Measurements from ENCODE around the gene SLC25A12.
"Not testable (repeated sequence)": the region's sequence is repeated elsewhere in the genome, so short reads cannot be mapped to it uniquely, and the experiment has no call there.

The SLC25A12 gene

DNA sequence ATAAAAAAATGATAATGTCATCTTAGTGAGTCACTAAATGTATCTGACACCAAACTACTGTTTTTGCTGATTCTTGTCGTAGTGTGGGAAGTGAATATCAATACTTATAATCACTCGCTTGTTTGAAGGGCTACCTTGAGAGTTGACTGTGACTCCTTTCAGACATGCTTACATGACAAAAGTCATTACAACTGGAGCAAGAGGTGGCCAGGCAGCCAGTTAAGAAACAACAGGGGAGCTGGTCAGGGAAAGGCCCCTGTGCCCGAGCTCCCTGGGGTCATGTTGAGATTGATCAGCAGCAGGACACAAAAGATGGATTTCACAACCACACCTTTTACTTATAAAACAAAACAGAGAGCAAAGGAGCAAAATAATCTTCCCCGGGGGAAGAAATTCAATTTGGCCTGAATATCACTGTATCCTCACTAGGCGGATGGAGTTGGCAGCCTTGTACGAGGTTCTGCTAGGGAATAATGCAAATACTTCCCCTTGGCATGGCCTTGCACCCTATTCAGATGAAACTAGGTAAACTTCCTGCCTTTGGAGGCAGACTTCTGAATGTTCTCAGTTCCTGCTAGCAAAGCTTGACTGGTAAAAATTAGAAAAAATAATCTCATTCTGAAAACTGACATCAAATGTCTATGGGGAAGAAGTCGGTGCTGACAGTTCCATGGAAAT, 105.6 kb downstream of the SLC25A12 start:
- no peak for DNase-seq

DNA sequence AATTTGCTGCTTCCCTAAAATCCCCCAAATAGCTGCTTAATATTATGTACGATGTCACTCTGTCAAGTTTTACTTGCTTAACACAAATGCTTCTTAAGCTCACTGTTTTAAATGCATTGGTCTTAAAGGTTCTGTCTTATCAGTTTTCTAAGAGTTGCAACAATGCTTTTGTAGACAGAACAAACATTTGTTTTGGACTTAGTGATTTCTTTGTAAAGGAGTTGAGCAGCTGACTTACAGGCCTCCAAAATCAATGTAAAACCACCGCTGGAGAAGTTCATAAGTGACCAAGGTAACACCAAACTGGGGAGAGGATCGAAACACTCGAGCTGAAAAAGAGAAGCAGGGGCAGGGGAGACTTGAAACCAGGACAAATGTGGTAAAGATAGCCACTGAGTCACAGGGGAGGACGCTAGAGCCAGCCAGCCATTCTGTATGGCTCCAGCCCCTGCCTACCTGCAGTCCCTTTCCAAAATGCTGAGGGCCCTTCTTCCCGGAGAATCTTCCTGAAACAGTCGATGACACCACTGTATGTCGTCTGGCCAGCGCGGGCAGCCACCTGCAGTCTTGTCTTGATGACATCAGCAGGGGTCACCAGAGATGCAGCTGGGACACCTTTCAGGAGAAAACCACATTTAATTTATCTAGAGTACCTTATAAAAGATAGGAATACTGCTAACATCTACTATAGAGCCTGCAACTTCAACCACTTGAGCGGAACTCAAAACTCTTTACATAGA, 106.5 kb downstream of the SLC25A12 start:
- no peak for DNase-seq

GRCh38 chr2:171785450-171785849, 108.6 kb downstream of the SLC25A12 start:
- DNase-seq: no peak

DNA sequence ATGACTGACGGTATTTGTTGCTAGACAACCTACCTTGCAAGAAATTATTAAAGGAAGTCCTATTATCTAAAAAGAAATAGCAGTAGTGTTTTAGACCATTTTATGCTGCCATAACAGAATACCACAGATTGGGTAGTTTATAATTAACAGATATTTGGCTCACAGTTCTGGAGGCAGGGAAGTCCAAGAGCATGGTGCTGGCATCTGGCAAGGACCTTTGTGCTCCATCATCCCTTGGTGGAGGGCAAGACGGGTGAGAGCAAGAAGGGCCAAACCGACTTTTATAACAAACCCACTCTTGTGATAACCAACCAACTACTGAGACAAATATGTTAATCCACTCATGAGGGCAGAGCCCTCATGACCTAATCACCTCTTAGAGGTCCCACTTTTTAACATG, 115.5 kb downstream of the SLC25A12 start:
- DNase-seq: no peak

DNA sequence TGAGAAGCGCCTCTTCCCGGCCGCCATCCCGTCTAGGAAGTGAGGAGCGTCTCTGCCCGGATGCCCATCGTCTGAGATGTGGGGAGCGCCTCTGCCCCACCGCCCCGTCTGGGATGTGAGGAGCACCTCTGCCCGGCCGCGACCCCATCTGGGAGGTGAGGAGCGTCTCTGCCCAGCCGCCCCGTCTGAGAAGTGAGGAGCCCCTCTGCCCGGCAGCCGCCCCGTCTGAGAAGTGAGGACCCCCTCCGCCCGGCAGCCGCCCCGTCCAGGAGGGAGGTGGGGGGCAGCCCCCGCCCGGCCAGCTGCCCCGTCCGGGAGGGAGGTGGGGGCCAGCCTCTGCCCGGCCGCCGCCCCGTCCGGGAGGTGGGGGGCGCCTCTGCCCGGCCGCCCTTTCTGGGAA, 119.5 kb downstream of the SLC25A12 start:
- not testable (repeated sequence) for DNase-seq

DNA sequence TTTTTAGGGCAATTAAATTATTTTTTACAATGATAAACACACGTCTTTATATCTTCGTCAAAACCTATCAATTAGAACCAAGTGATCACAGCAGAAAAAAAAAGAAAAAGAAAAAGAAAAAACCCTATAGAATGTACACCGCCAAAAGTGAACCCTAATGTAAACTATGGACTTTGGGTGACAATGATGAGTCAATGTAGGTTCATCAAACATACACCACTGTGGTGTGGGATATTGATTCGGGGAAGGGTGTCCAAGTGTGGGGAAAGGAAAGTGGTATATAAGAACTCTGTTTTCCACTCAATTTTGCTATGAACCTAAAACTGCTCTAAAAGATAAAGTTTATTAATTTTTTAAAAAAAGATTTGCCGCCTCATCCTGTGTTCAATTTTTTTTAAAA, 121.7 kb downstream of the SLC25A12 start:
- DNase-seq: no peak

DNA sequence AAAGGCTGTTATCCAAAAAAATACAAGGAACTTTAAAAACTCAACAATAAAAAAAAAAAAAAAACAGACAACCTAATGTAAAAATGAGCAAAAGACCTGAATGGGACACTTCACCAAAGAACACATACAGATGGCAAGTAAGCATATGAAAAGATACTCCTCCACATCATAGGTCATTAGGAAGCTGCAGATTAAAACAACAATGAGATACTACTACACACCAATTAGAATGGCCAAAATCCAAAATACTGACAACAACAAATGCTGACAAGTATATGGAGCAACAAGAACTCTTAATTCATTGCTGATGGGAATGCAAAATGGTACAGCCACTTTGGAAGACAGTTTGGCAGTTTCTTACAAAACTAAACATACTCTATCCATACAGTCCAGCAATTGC, 122.6 kb downstream of the SLC25A12 start:
- DNase-seq: no peak

- no peak for DNase-seq
These were observed 130.4 kb downstream of the SLC25A12 start for GRCh38 chr2:171763602-171764001.

DNA sequence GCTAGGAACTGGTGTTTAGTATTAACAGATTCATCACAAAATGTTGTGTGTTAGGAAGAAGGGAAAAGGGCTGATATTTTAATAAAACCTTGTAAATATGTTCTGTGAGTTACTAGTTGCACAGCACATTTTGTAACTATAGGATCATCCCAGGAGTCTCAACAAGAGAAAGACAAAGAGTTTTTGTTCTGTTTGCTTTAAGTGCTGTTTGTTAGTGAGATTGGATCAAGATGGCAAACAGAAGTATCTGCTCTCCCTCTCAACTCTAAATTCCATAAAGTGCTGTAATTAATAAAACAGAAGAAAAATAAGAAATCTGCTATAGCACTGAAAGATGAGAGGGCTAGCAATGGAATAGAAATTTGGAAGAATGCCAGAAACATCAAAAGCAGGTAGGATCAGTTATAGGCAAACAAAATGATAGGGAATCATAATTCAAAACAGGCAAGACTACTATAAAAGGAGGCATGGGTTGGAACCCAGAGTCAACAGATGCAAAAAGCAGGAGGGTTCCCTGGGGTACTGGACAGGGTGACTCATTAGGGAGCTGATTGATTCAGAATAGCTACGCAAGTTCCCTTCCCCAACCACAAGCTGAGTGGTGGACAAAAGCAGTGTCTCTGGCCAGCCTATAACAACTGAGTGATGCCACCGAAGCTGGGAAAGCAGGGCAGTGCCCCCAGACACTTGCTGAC, 131.0 kb downstream of the SLC25A12 start:
- no peak for DNase-seq

- not testable (repeated sequence) for DNase-seq
These were observed 132.9 kb downstream of the SLC25A12 start for GRCh38 chr2:171761176-171761575.

DNA sequence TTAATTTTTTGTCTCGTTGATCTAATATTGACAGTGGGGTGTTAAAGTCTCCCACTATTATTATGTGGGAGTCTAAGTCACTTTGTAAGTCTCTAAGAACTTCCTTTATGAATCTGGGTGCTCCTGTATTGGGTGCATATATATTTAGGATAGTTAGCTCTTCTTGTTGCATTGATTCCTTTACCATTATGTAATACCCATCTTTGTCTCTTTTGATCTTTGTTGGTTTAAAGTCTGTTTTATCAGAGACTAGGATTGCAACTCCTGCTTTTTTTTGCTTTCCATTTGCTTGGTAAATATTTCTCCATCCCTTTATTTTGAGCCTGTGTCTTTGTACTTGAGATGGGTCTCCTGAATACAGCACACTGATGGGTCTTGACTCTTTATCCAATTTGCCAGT, 135.3 kb downstream of the SLC25A12 start:
- not testable (repeated sequence) for DNase-seq

- no peak for DNase-seq
These were observed 139.6 kb downstream of the SLC25A12 start for GRCh38 chr2:171754254-171754939.

DNA sequence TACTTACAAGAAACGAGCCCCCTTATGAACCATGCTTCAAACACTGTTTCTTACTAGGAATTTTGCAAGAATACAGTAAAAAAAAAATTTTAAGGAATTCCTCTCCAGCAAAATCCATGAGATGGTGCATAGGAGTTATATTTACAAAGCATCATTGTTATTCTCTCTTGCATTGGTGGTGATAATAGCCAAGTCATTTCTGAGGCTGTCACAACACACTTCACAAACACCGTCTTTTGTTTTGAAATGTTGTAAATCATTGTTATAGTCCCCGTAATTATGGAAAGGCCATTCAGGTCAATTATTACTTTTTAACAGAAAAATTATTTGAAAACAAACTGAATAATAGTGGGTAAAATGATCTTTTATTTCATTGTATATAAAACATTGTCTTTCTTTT, 146.7 kb downstream of the SLC25A12 start:
- no peak for DNase-seq

DNA sequence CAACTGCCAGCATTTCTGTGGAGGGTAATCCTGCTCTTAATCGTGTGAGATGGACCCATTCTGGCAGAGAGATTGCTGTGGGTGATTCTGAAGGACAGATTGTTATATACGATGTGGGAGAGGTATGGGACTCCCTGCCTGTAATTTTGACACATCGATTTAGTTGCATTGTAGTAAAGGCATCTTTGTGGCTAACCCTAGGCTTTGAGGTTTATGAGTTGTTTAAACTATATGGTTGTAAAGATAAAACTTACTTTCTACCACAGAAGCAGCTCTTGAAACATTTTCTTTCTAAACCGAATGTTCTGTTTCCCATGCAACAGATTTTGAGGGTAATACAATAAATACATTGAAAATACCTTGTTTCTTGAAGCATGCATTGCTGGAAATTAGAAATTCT, 148.2 kb downstream of the SLC25A12 start:
- no peak for DNase-seq

DNA sequence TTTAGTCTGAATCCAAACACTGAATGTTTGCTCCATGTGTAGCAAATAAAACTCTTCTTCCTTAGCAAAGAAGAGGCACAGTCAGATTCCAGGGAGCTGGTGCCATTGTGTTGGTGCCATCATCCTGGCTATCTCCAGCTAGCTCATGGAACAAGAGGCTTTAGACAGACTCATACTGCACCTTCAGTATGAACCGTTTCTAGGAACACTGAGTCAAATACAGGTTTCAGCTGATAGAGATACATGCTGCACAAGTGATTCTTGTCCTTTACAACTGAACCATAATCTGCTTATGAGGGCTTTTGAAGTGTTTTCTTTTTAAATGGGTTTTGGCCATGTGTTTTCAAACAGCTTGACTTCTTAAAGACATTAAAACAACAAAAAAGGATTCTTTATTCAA, 148.9 kb downstream of the SLC25A12 start:
- DNase-seq: no peak

DNA sequence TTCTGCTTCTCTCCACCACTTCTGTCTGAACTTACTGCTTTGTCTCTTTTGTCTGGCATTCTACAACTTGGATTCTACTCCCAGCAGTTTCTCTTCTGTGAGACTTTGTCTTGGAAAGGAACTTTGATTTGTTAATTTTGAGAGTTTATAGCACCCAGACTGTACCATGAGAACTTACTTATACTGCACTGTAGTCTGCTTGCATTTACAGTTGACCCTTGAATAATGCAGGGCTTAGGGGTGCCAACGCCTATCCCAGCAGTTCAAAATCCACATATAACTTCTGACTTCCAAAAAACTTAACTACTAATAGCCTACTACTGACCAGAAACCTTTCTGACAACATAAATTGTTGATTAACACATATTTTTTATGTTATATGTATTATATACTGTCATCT, 151.3 kb downstream of the SLC25A12 start:
- no peak for DNase-seq

DNA sequence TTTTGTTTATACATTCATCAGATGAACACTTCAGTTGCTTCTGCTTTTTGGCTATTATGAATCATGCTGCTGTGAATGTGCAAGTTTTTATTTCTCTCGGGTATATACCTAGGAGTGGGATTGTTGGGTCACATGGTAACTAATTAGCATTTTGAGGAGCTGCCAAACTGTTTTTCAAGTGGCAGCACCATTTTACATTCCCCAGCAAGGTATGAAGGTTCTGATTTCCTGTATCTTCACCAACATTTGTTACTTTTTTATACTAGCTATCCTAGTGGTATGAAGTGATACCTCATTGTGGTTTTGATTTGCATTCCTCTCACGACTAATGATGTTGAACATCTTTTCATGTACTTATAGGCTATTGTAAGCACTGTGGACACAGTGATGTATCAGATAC, 152.9 kb downstream of the SLC25A12 start:
- no peak for DNase-seq

- no peak for DNase-seq
These were observed 157.9 kb downstream of the SLC25A12 start for GRCh38 chr2:171735991-171736710.

All from KG1 (cell line).